Left ventricle myocardium inferior (tissue), 1 donor: Measurements from ENCODE around the gene SCYGR5. TPM values are rescaled to one million over a fixed set of nuclear protein-coding genes. Genes with fewer than 3 reads are reported as not detected.

Experiments used
- DNase-seq: peaks from one replicate; pipeline ENCODE4 v3.0.0-alpha.2; 2020
- H3K27ac ChIP-seq: fragments of 200-600 bp; replicated peaks from 2 replicates; pipeline ENCODE4 v1.8.0; 2021
- H3K27me3 ChIP-seq: fragments of 200-600 bp; 2 replicates; pipeline ENCODE4 v1.8.0; 2021; ENCODE audit warnings: low read depth
- H3K36me3 ChIP-seq: fragments of 200-600 bp; 2 replicates; pipeline ENCODE4 v1.8.0; 2021
- H3K4me1 ChIP-seq: fragments of 200-600 bp; 2 replicates; pipeline ENCODE4 v1.8.0; 2021
- H3K4me3 ChIP-seq: fragments of 200-600 bp; 2 replicates; pipeline ENCODE4 v1.8.0; 2021; ENCODE audit warnings: mild to moderate bottlenecking, moderate library complexity
- H3K9me3 ChIP-seq: fragments of 200-600 bp; replicated peaks from 2 replicates; pipeline ENCODE4 v1.8.0; 2021
- CTCF ChIP-seq: fragments of 200-600 bp; IDR thresholded peaks from 2 replicates; pipeline ENCODE4 v1.8.0; 2021; ENCODE audit warnings: antibody characterized with exemption, mild to moderate bottlenecking, borderline replicate concordance
- intact Hi-C: fragments of 100-400 bp; cut with micrococcal nuclease; formaldehyde crosslinking; loops from one replicate; pipeline ENCODE4 v1.11.0; 2022
- total RNA-seq: library from RNA; stranded (reverse); fragmentation: NEBNext Ultra II Directional; extraction: Animal tissue kit (Norgen Biotek cat#: 25700); gene quantifications from one replicate; pipeline ENCODE4 v1.2.1, GENCODE V29; 2021
- donor health status: DM: no; HTN: yes; CAD: no; lungs with severe emphysema.

Gene SCYGR5
- total RNA-seq, 1 donor from 2014 or later = not detected

GRCh38 chr2:227703280-227703732 lies 36.7 kb downstream of the SCYGR5 start:
- intact Hi-C loops = no loop called here
- Histone ChIP-seq H3K27me3 (peaks cover 26% of the 10 kb centered on the region), H3K36me3 (no peaks in the 10 kb centered on the region), H3K4me1 (no peaks in the 10 kb centered on the region), H3K27ac (no peak overlapping the region), H3K4me3 (no peak overlapping the region), H3K9me3 (peaks cover 10% of the 10 kb centered on the region)
- no peak for TF ChIP-seq CTCF
- no peak for DNase-seq

GRCh38 chr2:227703961-227704360 lies 37.4 kb downstream of the SCYGR5 start:
- Histone ChIP-seq H3K27me3 (peaks cover 27% of the 10 kb centered on the region), H3K4me3 (no peak overlapping the region), H3K27ac (no peak overlapping the region), H3K9me3 (peaks cover 10% of the 10 kb centered on the region), H3K36me3 (no peaks in the 10 kb centered on the region), H3K4me1 (no peaks in the 10 kb centered on the region)
- intact Hi-C loops = no loop called here
- DNase-seq = no peak
- no peak for TF ChIP-seq CTCF

- Histone ChIP-seq H3K4me3 (no peak overlapping the region), H3K27me3 (peaks cover 48% of the 10 kb centered on the region), H3K27ac (no peak overlapping the region), H3K9me3 (peaks cover 10% of the 10 kb centered on the region), H3K36me3 (no peaks in the 10 kb centered on the region), H3K4me1 (no peaks in the 10 kb centered on the region)
- TF ChIP-seq CTCF = no peak
- DNase-seq = no peak
- intact Hi-C loops = no loop called here
Measured at GRCh38 chr2:227706859-227707258, 40.3 kb downstream of the SCYGR5 start.

GRCh38 chr2:227707390-227707789 lies 40.8 kb downstream of the SCYGR5 start:
- Histone ChIP-seq H3K36me3 (no peaks in the 10 kb centered on the region), H3K27me3 (peaks cover 48% of the 10 kb centered on the region), H3K9me3 (peaks cover 6% of the 10 kb centered on the region), H3K4me1 (no peaks in the 10 kb centered on the region), H3K4me3 (no peak overlapping the region), H3K27ac (no peak overlapping the region)
- TF ChIP-seq CTCF = no peak
- DNase-seq = no peak
- intact Hi-C loops = no loop called here

- TF ChIP-seq CTCF = no peak
- Histone ChIP-seq H3K27me3 (peaks cover 30% of the 10 kb centered on the region), H3K4me1 (no peaks in the 10 kb centered on the region), H3K27ac (no peak overlapping the region), H3K9me3 (no peaks in the 10 kb centered on the region), H3K36me3 (no peaks in the 10 kb centered on the region), H3K4me3 (no peak overlapping the region)
- DNase-seq = no peak
- intact Hi-C loops = no loop called here
Measured at GRCh38 chr2:227710986-227711385, 44.4 kb downstream of the SCYGR5 start.

- H3K9me3 ChIP-seq = no peaks in the 10 kb centered on the region
- no peak overlapping the region for H3K4me3 ChIP-seq
- TF ChIP-seq CTCF = no peak
- no peak overlapping the region for H3K27ac ChIP-seq
- no peaks in the 10 kb centered on the region for H3K36me3 ChIP-seq
- no peak for DNase-seq
- peaks cover 9% of the 10 kb centered on the region for H3K4me1 ChIP-seq
- peaks cover 26% of the 10 kb centered on the region for H3K27me3 ChIP-seq
- intact Hi-C loops = no loop called here
Measured at GRCh38 chr2:227713291-227713690, 46.7 kb downstream of the SCYGR5 start.
